ENCODE data around the gene GPR50. TPM values are rescaled to one million over a fixed set of nuclear protein-coding genes. Genes with fewer than 3 reads are reported as not detected.

GPR50 gene
- not detected for total RNA-seq

GRCh38 chrX:151176231-151176750 lies at the start of gene GPR50:
Gene GPR50, plus strand, starts transcription at chrX:151176584. Its CDS starts 138 bp downstream, at chrX:151176722.
- Histone ChIP-seq H3K4me3 (peak within 1 kb of the TSS in 1 of 2 donors; percentile 32), H3K4me1 (peaks cover 0 to 20% (median 0%) of the 10 kb centered on the region in 3 donors), H3K27me3 (peaks cover 85% of the 10 kb centered on the region), H3K27ac (no peak within 1 kb of the TSS), H3K36me3 (no peaks in the 10 kb centered on the region), H3K9me3 (peaks cover 0 to 11% (median 0%) of the 10 kb centered on the region in 3 donors)
- no CpG with 5 or more reads among the region's 11 CpGs for WGBS, 2 donors (ENCODE audit: low coverage in 1 of 2)
- TF ChIP-seq CTCF (IDR thresholded peaks at IDR 0.05): no peak
- TF ChIP-seq POLR2A (IDR thresholded peaks at IDR 0.05): no peak
- ATAC-seq: no peak

GRCh38 chrX:151132531-151132930 lies 43.9 kb upstream of the GPR50 start:
- H3K36me3 ChIP-seq: no peaks in the 10 kb centered on the region
- TF ChIP-seq EP300 (IDR thresholded peaks at IDR 0.05) (no peak), POLR2A (IDR thresholded peaks at IDR 0.05) (no peak), POLR2AphosphoS5 (IDR thresholded peaks at IDR 0.05) (no peak), CTCF (IDR thresholded peaks at IDR 0.05) (no peak)
- H3K4me1 ChIP-seq: no peaks in the 10 kb centered on the region
- no peaks in the 10 kb centered on the region for H3K9me3 ChIP-seq
- no peak overlapping the region for H3K4me3 ChIP-seq
- no peaks in the 10 kb centered on the region for H3K27me3 ChIP-seq
- ATAC-seq: no peak
- H3K27ac ChIP-seq: no peak overlapping the region
- 77 to 85% methylated on average over 2 of the region's 2 CpGs for WGBS, 2 donors (ENCODE audit: low coverage in 1 of 2)

GRCh38 chrX:151151665-151152267 lies 24.6 kb upstream of the GPR50 start:
- peaks cover 13% of the 10 kb centered on the region for H3K27me3 ChIP-seq
- no peaks in the 10 kb centered on the region for H3K4me1 ChIP-seq
- H3K9me3 ChIP-seq: no peaks in the 10 kb centered on the region
- H3K36me3 ChIP-seq: no peaks in the 10 kb centered on the region
- TF ChIP-seq CTCF (IDR thresholded peaks at IDR 0.05) (peak; percentile 41 to 72 (median 59)), POLR2A (IDR thresholded peaks at IDR 0.05) (no peak)
- H3K27ac ChIP-seq: no peak overlapping the region
- H3K4me3 ChIP-seq: no peak overlapping the region
- ATAC-seq: no peak
- WGBS, 2 donors (ENCODE audit: low coverage in 1 of 2): 15 to 16% methylated on average over 5 of the region's 8 CpGs

- H3K27me3 ChIP-seq: peaks cover 9% of the 10 kb centered on the region
- 3 to 30% methylated on average over 3 to 8 of the region's 9 CpGs for WGBS, 2 donors (ENCODE audit: low coverage in 1 of 2)
- TF ChIP-seq CTCF (IDR thresholded peaks at IDR 0.05) (no peak), EP300 (IDR thresholded peaks at IDR 0.05) (no peak), POLR2AphosphoS5 (IDR thresholded peaks at IDR 0.05) (no peak), POLR2A (IDR thresholded peaks at IDR 0.05) (no peak)
- H3K9me3 ChIP-seq: no peaks in the 10 kb centered on the region
- H3K4me3 ChIP-seq: no peak overlapping the region
- no peak overlapping the region for H3K27ac ChIP-seq
- no peaks in the 10 kb centered on the region for H3K4me1 ChIP-seq
- no peaks in the 10 kb centered on the region for H3K36me3 ChIP-seq
- ATAC-seq: no peak
These were observed 23.3 kb upstream of the GPR50 start for GRCh38 chrX:151153086-151153485.

- no peak for TF ChIP-seq CTCF (IDR thresholded peaks at IDR 0.05)
- no peak for TF ChIP-seq EP300 (IDR thresholded peaks at IDR 0.05)
- no peak for TF ChIP-seq POLR2A (IDR thresholded peaks at IDR 0.05)
- TF ChIP-seq POLR2AphosphoS5 (IDR thresholded peaks at IDR 0.05): no peak
- H3K27me3 ChIP-seq: peaks cover 9% of the 10 kb centered on the region
- no peak overlapping the region for H3K27ac ChIP-seq
- H3K9me3 ChIP-seq: no peaks in the 10 kb centered on the region
- no peaks in the 10 kb centered on the region for H3K4me1 ChIP-seq
- no peak overlapping the region for H3K4me3 ChIP-seq
- 41% methylated on average over 6 of the region's 6 CpGs; no CpG with 5 or more reads in 1 of the 2 donors for WGBS, 2 donors (ENCODE audit: low coverage in 1 of 2)
- no peak for ATAC-seq
- H3K36me3 ChIP-seq: no peaks in the 10 kb centered on the region
These were observed 22.7 kb upstream of the GPR50 start for GRCh38 chrX:151153667-151154066.

All from gastroesophageal sphincter (tissue), 4 donors.